HepG2 (cell line): ENCODE measurements around the gene GPR137. TPM values are rescaled to one million over a fixed set of nuclear protein-coding genes. Genes with fewer than 3 reads are reported as not detected.

Experiments
- ADNP ChIP-seq: sonication (generic); formaldehyde crosslinking; IDR thresholded peaks from 2 replicates; pipeline ENCODE4 v1.4.0; 2020; ENCODE audit warnings: missing genetic modification reagents
- DMTF1 ChIP-seq: sonication (generic); formaldehyde crosslinking; IDR thresholded peaks from 2 replicates; pipeline ENCODE4 v1.4.0; 2020; ENCODE audit warnings: mild to moderate bottlenecking, missing genetic modification reagents
- HDAC1 ChIP-seq: sonication (generic); formaldehyde crosslinking; IDR thresholded peaks from 2 replicates; pipeline ENCODE4 v1.5.1; 2020; ENCODE audit warnings: mild to moderate bottlenecking, missing genetic modification reagents
- JUND ChIP-seq: sonication (generic); formaldehyde crosslinking; IDR thresholded peaks from 2 replicates; pipeline ENCODE4 v1.8.0; 2022; ENCODE audit warnings: mild to moderate bottlenecking, missing genetic modification reagents
- KIAA2018 ChIP-seq: sonication (generic); formaldehyde crosslinking; IDR thresholded peaks from 2 replicates; pipeline ENCODE4 v1.5.0; 2020; ENCODE audit warnings: mild to moderate bottlenecking, missing genetic modification reagents, borderline replicate concordance
- RFXAP ChIP-seq: sonication (generic); formaldehyde crosslinking; IDR thresholded peaks from 2 replicates; pipeline ENCODE4 v1.4.0; 2020; ENCODE audit warnings: missing genetic modification reagents, borderline replicate concordance
- ZGPAT ChIP-seq: IDR thresholded peaks from 2 replicates; pipeline ENCODE4 v1.6.1; 2016; ENCODE audit warnings: mild to moderate bottlenecking
- ZNF124 ChIP-seq: sonication (generic); formaldehyde crosslinking; IDR thresholded peaks from 2 replicates; pipeline ENCODE4 v1.4.0; 2020; ENCODE audit warnings: missing genetic modification reagents
- ZNF296 ChIP-seq: sonication (generic); formaldehyde crosslinking; conservative IDR thresholded peaks from 2 replicates; pipeline ENCODE4 v1.5.0; 2020; ENCODE audit warnings: mild to moderate bottlenecking, missing genetic modification reagents
- ZNF510 ChIP-seq: sonication (generic); formaldehyde crosslinking; IDR thresholded peaks from 2 replicates; pipeline ENCODE4 v1.4.0; 2020; ENCODE audit warnings: low read depth, mild to moderate bottlenecking, missing genetic modification reagents
- ZNF616 ChIP-seq: sonication (generic); formaldehyde crosslinking; IDR thresholded peaks from 2 replicates; pipeline ENCODE4 v1.5.0; 2020; ENCODE audit warnings: low read depth, mild to moderate bottlenecking, missing genetic modification reagents
- ZNF687 ChIP-seq: sonication (generic); formaldehyde crosslinking; IDR thresholded peaks from 2 replicates; pipeline ENCODE4 v1.5.1; 2020; ENCODE audit warnings: mild to moderate bottlenecking, missing genetic modification reagents, moderate library complexity
- polyA plus RNA-seq, 8 experiments: library from polyadenylated mRNA; depleted of rRNA in 3 of 8; stranded (reverse) in 7 of 8; unstranded in 1 of 8; fragments of >200 nt; fragmentation: Illumina TruSeq in 4 of 8; extraction: Trizol in 4 of 8; gene quantifications; 2 replicates each; pipeline versions ENCODE4 v1.2.1 to v1.2.3, GENCODE V29; 2011 to 2016; ENCODE audit warnings: low read depth in 4 of 8, missing spikeins in 1 of 8, mixed read lengths in 1 of 8; ENCODE audit not compliant: insufficient read depth in 1 of 8
- total RNA-seq, 5 experiments: library from RNA; depleted of rRNA; stranded (reverse); fragments of >200 nt; fragmentation: Illumina TruSeq; extraction: Trizol; gene quantifications; 2 replicates each; pipeline ENCODE4 v1.2.3, GENCODE V29; 2016; ENCODE audit warnings: low read depth in 1 of 5

GPR137 gene
- total and polyA plus RNA-seq, 2 of the 13 experiments (the other 11 are each of a cell fraction or from before 2014, with no cell fraction given) = 8.5 to 13.2 TPM

- TF ChIP-seq DMTF1 (CRISPR knock-in tag) (no peak), KIAA2018 (CRISPR knock-in tag) (no peak), RFXAP (CRISPR knock-in tag) (no peak), HDAC1 (CRISPR knock-in tag) (peak; percentile 56; the same call in 1 of the 2 replicates), ZNF296 (CRISPR knock-in tag) (no peak), ZNF510 (CRISPR knock-in tag) (no peak), ZNF124 (CRISPR knock-in tag) (no peak), ZNF687 (CRISPR knock-in tag) (peak; percentile 92), ADNP (CRISPR knock-in tag) (no peak), JUND (no peak), ZNF616 (CRISPR knock-in tag) (peak; percentile 39; the same call in 1 of the 2 replicates), ZGPAT (CRISPR knock-in tag) (peak; percentile 82)
Measured at GRCh38 chr11:64246871-64247728, 38.5 kb upstream of the GPR137 start, which contains the start of gene PPP1R14B (continued).
